EH (cell line): Measurements from ENCODE around the gene AQP12A.
"Not testable (repeated sequence)": the region's sequence is repeated elsewhere in the genome, so short reads cannot be mapped to it uniquely, and the experiment has no call there.

Experiments
- DNase-seq: peaks from one replicate; pipeline ENCODE4 v3.0.0-alpha.2; 2015; ENCODE audit warnings: low read depth

AQP12A gene

GRCh38 chr2:240688553-240688919, 3.1 kb upstream of the AQP12A start:
- DNase-seq = no peak

GRCh38 chr2:240689975-240690374, 1.7 kb upstream of the AQP12A start:
- no peak for DNase-seq

GRCh38 chr2:240690421-240691074, 1.1 kb upstream of the AQP12A start:
- not testable (repeated sequence) for DNase-seq

- DNase-seq = not testable (repeated sequence)
Observed at GRCh38 chr2:240691075-240691427, 615 bp upstream of the AQP12A start.

- not testable (repeated sequence) for DNase-seq
Observed at GRCh38 chr2:240692583-240693561, 1.2 kb downstream of the AQP12A start.

GRCh38 chr2:240694304-240694703, 2.6 kb downstream of the AQP12A start:
- not testable (repeated sequence) for DNase-seq

GRCh38 chr2:240695593-240695992, 3.9 kb downstream of the AQP12A start:
- not testable (repeated sequence) for DNase-seq

- DNase-seq = not testable (repeated sequence)
Observed at GRCh38 chr2:240696469-240696868, 4.8 kb downstream of the AQP12A start.

- DNase-seq = not testable (repeated sequence)
Observed at GRCh38 chr2:240698852-240699561, 7.3 kb downstream of the AQP12A start.

- not testable (repeated sequence) for DNase-seq
Observed at GRCh38 chr2:240699835-240700234, 8.2 kb downstream of the AQP12A start.

GRCh38 chr2:240700616-240701015, 8.9 kb downstream of the AQP12A start:
- not testable (repeated sequence) for DNase-seq

- no peak for DNase-seq
Observed at GRCh38 chr2:240701091-240701735, 9.5 kb downstream of the AQP12A start.

- no peak for DNase-seq
Observed at GRCh38 chr2:240701736-240702639, 10.3 kb downstream of the AQP12A start.

GRCh38 chr2:240702640-240703011, 11.0 kb downstream of the AQP12A start:
- DNase-seq = no peak

- DNase-seq = no peak
Observed at GRCh38 chr2:240703417-240704341, 12.0 kb downstream of the AQP12A start.

GRCh38 chr2:240704651-240705050, 13.0 kb downstream of the AQP12A start:
- DNase-seq = no peak

GRCh38 chr2:240705204-240705791, 13.6 kb downstream of the AQP12A start:
- DNase-seq = no peak

GRCh38 chr2:240707043-240707756, 15.5 kb downstream of the AQP12A start:
- no peak for DNase-seq

- no peak for DNase-seq
Observed at GRCh38 chr2:240707821-240708220, 16.2 kb downstream of the AQP12A start.
